Measurements from ENCODE around the gene ARHGAP23.
"Not testable (repeated sequence)": the region's sequence is repeated elsewhere in the genome, so short reads cannot be mapped to it uniquely, and the experiment has no call there.

ARHGAP23 gene

GRCh38 chr17:38528141-38528540 lies 99.9 kb downstream of the ARHGAP23 start:
- not testable (repeated sequence) for DNase-seq (ENCODE audit: low spot score)

- not testable (repeated sequence) for DNase-seq (ENCODE audit: low spot score)
Measured at GRCh38 chr17:38530856-38531255, 102.6 kb downstream of the ARHGAP23 start.

GRCh38 chr17:38531761-38532160 lies 103.5 kb downstream of the ARHGAP23 start:
- DNase-seq (ENCODE audit: low spot score) = not testable (repeated sequence)

GRCh38 chr17:38532451-38532850 lies 104.2 kb downstream of the ARHGAP23 start:
- DNase-seq (ENCODE audit: low spot score) = no peak

GRCh38 chr17:38533241-38533640 lies 105.0 kb downstream of the ARHGAP23 start:
- DNase-seq (ENCODE audit: low spot score) = no peak

- no peak for DNase-seq (ENCODE audit: low spot score)
Measured at GRCh38 chr17:38533866-38534497, 105.7 kb downstream of the ARHGAP23 start.

- no peak for DNase-seq (ENCODE audit: low spot score)
Measured at GRCh38 chr17:38534498-38534885, 106.2 kb downstream of the ARHGAP23 start.

GRCh38 chr17:38535886-38536285 lies 107.6 kb downstream of the ARHGAP23 start:
- DNase-seq (ENCODE audit: low spot score) = no peak

- DNase-seq (ENCODE audit: low spot score) = no peak
Measured at GRCh38 chr17:38536661-38537060, 108.4 kb downstream of the ARHGAP23 start.

- DNase-seq (ENCODE audit: low spot score) = no peak
Measured at GRCh38 chr17:38538906-38539305, 110.6 kb downstream of the ARHGAP23 start.

GRCh38 chr17:38539386-38539785 lies 111.1 kb downstream of the ARHGAP23 start:
- no peak for DNase-seq (ENCODE audit: low spot score)

GRCh38 chr17:38540514-38541045 lies 112.3 kb downstream of the ARHGAP23 start:
- no peak for DNase-seq (ENCODE audit: low spot score)

GRCh38 chr17:38541281-38541680 lies 113.0 kb downstream of the ARHGAP23 start:
- no peak for DNase-seq (ENCODE audit: low spot score)

GRCh38 chr17:38542286-38542685 lies 114.0 kb downstream of the ARHGAP23 start:
- no peak for DNase-seq (ENCODE audit: low spot score)

GRCh38 chr17:38543403-38544174 lies 115.3 kb downstream of the ARHGAP23 start:
- DNase-seq (ENCODE audit: low spot score) = no peak

GRCh38 chr17:38544175-38544838 lies 116.0 kb downstream of the ARHGAP23 start:
- DNase-seq (ENCODE audit: low spot score) = no peak

GRCh38 chr17:38544839-38545209 lies 116.6 kb downstream of the ARHGAP23 start:
- DNase-seq (ENCODE audit: low spot score) = no peak

GRCh38 chr17:38545531-38546225 lies 117.4 kb downstream of the ARHGAP23 start:
- no peak for DNase-seq (ENCODE audit: low spot score)

GRCh38 chr17:38546396-38546795 lies 118.1 kb downstream of the ARHGAP23 start:
- DNase-seq (ENCODE audit: low spot score) = no peak

GRCh38 chr17:38547444-38547843 lies 119.2 kb downstream of the ARHGAP23 start:
- no peak for DNase-seq (ENCODE audit: low spot score)

GRCh38 chr17:38549285-38549684 lies 121.0 kb downstream of the ARHGAP23 start:
- no peak for DNase-seq (ENCODE audit: low spot score)

GRCh38 chr17:38550661-38551060 lies 122.4 kb downstream of the ARHGAP23 start:
- DNase-seq (ENCODE audit: low spot score) = no peak

Data from COLO829 (cell line).